ENCODE data around the gene ZNF664.

ZNF664 gene

DNA sequence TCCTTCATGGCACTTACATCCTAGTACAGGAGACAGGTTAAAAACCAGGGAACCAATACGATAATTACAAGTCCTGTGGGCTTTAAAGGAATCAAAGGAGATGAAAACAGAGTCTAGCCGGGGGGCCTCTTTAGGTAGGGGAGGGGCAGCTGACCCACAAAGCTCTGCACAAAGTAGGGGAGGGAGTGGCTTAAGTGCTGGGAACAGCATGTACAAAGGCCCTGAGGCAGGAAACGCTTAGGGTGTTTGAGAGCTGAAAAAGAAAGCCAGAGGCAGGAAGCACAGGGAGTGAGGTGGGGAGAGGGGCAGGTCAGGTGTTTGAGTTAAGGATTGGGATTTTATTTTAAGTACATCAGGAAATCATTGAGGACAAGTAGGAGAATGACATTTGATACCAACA is 37.7 kb downstream of the ZNF664 start:
- DNase-seq (ENCODE audit: low spot score): no peak

DNA sequence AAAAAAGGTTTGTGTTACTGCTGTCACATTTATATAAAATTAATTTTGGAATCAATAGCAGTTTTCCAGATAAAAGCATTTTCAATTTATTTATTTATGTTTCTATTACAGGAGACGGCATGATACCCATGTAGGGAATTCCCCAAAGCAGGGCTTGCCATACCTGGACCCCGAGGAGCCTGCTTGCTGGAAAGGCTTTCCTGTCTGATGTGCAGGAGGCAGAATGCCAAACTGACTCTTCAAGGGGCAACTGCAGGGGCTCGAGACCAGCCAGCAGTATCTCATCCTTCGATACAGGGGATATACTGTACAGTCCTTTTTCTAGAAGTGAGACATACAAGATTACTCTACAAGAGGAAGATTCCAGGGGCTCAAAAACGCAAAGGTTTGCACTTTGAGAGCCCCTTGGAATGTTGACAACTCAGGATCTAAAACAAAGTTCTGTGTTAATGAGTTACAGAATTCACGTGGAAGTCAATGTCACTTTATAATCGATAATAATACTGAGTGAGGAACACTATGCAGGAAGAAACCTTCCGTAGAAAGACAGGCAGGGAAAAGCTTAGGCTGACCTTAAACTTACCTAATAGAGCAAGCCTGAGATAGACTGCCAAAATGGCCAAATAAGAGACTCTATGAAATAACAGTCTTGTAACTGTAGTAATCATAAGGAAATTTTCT is 38.6 kb downstream of the ZNF664 start:
- DNase-seq (ENCODE audit: low spot score): no peak

DNA sequence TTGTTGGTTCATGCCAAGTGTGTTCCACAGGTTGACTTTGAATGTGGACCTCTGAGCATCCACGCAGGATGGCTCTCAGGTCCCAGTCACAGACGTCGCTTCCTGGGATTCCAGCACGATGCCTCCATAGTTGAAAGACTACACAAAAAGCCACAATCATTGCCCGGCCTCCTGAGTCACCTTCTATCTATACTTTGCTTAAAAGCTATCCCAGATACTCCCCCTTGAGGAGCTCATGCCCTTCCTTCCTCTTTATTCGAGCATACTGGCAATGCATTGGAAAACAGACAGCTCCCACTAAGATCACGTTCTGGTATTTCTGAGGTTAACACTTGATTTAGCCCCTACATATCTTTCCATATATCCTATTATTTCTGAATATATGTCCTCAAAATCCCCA is 40.1 kb downstream of the ZNF664 start:
- no peak for DNase-seq (ENCODE audit: low spot score)

DNA sequence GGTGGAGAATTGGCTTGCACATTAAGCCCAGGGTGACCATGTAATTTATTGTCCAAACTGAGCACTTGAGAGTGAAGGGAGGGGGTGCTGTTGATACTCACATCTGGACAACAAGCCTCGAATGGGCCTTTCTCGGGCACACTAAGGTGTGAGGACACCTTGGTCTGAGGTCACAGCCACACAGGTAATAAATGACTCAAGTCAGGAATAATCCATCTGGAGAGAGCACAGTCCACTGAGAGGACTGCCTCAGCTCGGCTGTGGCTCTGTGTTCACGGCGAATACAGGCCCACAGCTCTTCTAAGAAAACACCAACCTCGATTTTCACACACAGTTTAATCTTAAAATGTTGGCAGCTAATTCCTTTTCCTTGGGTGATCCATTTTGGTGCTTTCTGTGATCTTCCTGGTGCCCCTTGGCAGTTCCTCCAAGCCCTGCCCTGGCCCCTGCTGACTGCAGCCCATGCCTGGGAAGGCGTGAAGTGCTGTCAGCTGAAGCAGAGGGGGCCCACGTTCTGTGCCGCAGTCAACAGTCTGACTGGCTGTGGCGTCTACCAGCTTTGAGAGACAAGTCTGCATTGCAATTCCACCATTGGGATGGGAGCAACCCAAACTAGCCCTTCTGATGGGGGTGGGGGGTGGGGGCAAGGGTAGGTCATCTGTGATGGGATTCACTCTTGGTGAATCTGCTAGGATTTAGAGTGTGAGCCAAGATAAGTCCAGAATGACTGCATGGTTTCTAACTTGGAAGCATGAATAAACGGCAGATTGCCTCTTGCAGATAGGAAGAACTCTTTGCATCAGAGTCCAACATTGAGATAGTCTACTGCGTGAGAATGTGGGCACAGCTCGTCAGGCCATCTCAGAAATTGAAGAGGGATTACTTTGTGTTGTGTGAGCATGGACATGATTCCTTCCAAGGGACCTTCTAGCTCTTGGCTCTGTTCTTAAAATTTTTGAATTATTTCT is 42.8 kb downstream of the ZNF664 start:
- no peak for DNase-seq (ENCODE audit: low spot score)

DNA sequence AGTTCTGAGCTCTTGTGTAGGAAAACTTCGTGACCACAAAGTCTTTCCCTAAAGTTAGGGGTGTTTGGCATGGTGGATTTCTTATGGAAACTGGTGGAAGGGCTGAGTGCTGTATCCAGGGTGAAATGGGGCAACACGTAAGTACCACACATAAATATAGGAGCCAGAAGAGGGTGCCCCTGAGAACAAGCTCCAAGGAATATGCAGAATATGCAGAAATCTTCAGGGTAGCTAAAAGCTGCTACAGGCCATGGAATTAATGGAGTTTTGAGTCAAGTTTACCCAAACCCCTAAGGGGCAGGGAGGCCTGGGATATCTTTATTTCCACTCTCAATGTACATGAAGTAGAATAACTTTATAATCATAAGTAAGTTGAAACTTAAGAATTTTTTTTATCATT is 44.0 kb downstream of the ZNF664 start:
- no peak for DNase-seq (ENCODE audit: low spot score)

DNA sequence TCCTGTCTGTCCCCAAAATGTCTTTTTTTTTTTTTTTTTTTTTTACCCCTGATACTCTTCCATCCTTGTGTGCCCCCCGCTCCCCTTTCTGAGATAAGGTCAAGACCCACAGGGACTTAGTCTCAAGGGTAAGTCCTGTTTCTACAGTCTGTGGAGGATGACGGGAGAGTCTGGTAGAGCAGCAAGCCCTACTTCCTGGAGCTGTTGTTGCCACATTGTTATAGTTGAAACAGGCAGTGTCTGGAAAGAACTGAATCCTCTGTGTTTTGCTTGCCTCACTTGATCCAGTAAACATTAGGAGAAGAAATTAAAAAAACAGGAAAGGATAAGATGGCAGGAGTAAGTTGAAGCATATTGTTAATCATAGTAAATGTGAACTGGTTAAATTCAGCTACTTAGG is 45.5 kb downstream of the ZNF664 start:
- DNase-seq (ENCODE audit: low spot score): no peak

DNA sequence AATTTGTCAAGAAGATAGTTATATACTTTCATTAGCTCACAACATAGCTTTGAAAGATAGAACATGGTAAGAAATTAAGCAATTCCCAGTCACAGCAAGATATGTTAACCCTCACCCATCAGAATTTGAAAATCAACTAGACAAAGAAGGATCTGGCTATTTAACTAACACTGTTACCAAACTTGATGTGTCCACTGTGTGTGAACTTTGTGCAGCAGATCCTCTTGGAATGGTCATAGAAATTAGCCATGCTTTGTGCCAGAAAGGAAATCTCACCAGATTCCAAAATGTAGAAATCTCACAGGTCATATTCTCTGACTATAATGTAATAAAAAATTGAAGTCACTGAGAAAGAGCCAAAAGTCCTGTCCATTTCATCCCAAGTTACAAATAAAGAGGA is 46.1 kb downstream of the ZNF664 start:
- DNase-seq (ENCODE audit: low spot score): no peak

DNA sequence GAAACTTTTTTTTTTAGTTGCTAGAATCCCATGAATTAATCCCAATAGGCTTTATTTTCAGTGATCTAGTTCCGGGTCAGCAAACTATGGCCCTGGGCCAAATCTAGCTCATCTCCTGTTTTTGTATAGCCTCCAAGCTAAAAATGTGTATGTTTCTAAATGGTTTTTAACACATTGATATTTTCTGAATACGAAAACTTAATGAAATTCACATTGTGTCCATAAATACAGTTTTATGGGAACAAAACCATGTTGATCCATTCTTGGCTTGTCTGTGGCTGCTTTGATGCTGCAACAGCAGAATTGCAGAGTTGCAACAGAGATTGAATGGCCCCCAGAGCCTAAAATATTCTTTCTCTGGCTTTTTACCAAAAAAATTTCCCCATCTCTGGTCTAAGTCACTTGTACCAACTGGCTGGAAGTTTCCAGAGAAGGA is 47.5 kb downstream of the ZNF664 start:
- no peak for DNase-seq (ENCODE audit: low spot score)

DNA sequence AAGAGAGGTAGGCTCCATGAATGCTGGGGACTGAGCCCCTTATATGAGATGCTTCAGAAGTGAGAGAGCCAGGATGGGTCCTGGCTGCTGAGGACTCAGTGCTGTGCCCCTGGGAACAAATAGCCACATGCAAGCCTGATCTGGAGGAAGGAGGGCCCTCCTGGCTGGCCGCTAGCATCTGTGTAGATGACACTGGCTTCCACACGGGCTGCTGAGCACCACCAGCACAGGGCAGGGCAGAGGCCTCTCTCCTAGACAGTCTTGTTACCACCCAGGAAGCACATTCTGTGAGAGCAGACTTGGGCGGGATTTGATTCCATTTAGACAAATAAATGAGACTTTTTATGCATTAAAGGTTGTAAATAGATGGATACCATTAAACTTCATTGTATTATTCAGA is 48.0 kb downstream of the ZNF664 start:
- DNase-seq (ENCODE audit: low spot score): no peak

DNA sequence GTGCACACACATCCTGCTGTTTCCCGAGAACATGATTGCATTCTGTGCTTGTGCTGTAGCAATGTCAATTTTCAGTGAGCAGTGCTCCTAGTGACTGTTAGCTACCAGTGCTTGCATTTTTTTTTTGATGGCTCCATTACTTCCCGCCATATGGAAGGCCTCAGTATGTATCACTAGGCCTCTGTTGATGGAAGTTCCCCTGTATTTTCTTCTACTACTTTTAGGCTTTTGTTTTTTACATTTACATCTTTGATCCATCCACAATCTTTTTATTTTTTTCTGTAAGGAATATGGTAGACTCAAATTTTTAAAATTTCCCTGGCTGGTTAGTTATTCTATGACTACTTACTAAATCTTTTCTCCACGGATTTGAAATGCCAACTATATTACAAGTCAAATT is 49.1 kb downstream of the ZNF664 start:
- no peak for DNase-seq (ENCODE audit: low spot score)

DNA sequence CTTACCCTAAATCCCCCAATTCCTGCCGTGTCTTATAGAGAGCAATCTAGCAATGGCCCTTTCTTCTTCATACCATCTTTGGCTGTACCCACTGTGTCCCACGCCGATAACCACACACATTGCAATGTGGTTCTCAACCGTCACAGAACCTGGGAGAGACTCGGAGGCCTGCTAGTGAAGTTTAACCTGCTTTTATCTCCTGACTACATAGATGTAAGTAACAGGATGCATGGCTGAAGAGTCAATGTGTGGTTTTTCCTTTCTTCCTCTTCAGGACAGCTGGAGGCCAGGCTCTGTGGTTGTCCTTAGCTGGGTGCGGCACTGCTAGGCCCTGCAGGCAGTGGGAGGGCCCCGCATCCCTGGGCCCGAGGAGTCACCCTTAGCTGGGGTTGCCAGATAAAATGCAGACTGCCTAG is 51.3 kb downstream of the ZNF664 start:
- no peak for DNase-seq (ENCODE audit: low spot score)

DNA sequence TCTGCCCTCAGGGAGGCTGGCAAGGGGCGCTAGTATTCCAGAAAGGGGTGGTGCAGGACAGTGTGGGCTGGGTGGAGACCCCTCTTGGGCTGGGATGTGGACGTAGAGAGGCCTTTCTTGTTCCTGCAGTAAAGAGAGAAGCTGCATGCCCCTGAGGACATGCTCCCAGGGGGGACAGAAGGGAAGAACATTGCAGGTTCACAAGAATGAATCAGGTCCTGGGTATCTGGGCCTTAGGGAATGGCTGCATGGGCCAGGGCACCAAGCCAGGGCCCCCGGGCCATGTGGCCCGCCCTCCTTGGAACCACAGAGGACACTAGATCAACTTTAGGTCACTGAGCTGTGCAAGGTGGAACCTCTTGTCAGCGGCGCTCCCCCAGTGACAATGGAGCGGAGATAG is 51.8 kb downstream of the ZNF664 start:
- DNase-seq (ENCODE audit: low spot score): no peak

DNA sequence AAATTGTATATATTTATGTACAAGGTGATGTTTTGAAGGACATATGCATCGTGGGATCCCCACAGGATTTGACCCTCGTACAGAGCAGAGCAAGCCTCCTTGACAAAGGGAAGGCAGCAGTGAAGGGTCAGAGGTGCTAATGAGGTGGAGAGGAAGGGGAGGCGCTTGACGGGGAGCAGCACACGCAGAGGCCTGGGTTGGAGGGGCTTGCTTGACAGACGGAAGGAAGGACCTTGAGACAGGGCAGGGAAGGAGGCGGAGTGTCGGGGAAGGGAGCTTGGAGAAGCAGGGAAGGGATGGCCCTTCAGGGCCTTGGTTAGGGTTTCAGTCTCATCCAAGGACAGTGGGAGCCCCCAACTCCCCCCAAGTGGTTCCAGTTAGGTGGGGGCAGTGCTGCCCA is 52.6 kb downstream of the ZNF664 start:
- no peak for DNase-seq (ENCODE audit: low spot score)

DNA sequence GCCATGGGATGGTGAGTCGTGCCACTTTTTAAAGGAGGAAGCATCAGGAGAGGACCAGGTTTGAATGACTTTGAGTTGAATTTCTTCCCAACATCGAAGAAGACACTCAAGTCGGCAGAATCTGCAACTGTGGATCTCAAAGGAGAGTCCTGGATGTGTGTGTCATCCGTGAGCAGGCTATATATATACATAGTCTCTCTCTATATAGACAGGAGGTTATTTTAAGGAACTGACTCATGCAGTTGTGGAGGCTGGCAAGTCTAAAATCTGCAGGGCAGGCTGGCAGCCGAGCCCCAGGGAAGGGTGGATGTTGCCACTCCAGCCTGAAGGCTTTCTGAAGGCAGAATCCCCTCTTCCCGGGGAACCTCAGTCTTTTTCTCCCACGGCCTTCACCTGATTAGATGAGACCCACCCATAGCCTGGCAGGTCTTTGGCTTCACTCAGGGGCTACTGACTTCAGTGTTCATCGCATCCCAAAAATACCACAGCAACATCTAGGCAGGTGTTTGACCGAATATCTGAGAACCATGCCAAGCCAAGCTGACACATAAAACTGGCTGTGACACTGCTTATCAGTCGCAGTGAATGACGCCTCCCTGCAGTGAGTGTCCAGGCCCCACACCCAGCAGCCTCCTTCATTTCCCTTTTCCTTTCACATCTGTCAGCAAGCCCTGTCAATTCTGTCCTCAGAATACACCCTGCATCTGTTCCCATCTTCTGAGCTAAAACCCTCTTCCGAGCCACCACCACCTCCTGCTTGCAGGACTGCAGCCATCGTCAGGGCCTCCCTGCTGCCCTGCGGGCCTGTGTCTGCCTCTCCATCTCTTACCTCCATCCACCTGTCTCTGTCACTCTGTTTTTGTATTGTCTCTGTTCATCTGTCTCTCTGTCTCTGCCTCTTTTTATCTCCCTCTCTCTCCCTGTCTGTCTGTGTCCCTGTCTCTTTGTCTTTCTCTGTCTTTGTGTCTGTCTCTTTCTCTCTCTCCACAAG is 54.0 kb downstream of the ZNF664 start:
- no peak for DNase-seq (ENCODE audit: low spot score)

DNA sequence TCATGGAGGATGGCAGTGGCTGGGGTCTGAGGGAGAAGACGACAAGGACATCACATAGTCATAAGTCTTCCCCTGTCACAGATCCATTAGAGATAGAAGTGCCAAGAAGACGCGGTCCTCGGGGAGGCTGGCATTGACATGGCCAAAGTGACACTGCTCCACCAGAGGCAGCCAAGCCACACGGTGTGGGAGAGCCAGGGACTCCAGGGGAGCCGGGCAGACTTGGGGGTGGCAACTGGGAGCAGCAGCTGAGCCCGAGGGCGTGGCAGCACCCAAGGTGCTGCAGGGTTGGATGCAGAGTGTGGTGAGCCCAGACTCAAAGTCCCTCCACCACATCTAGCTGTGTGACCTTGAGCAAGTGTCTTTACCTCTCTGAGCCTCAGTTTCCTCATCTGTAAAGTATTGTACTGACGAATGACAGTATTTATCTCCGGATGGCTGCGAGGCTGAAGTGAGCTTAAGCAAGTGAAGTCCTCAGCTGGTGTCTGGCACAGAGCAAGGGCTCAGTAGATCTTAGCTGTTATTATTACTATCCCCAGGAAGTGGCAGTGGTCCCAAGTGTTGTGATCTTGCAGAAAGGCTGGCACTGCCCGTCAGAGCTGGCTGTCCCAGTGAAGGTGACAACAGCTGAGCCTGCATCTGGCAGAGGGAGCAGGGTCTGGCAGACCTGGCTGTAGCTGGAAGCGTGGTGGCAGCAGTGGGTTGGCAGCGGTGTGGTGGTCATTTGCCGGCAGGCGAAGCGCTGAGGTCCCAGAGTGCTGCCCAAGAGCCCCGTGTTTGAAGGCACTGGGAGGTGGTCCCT is 54.9 kb downstream of the ZNF664 start:
- DNase-seq (ENCODE audit: low spot score): no peak

DNA sequence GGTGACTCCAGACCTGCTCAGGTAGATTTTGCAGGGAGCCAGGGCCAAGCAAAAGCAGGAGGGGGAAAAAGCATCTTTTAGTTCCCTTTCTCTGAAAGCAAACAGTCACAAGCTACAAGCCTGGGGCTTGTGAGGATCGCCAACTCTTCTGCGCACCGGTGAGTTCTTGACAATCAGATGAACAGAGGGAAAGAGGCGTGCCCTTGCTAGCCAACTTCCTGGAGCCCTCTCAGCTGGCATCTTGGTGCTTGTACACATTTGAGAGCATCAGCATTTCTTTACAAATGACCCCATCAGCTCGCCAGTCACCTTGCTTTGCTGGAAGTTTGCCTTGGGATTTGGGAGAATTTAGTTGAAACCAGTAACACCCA is 55.5 kb downstream of the ZNF664 start:
- no peak for DNase-seq (ENCODE audit: low spot score)

DNA sequence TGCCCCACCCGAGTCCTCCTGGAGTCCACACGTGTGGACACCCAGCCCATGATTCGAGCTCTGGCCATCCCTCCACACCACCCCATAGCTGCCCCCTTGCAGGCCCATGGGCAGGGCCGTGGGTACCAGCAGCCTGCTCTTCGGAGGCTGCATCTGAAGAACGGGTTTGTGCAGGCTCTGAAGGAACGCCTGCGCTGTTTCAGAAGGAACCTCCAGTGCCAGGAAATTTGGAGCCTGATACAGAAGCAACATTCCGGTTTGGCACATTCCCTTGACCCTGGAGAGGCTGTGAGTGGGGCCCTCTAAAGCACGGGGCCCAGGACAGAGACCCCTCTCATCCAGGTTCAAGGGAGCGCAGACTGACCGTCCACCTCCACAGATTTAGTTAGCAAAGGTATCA is 57.0 kb downstream of the ZNF664 start:
- DNase-seq (ENCODE audit: low spot score): no peak

DNA sequence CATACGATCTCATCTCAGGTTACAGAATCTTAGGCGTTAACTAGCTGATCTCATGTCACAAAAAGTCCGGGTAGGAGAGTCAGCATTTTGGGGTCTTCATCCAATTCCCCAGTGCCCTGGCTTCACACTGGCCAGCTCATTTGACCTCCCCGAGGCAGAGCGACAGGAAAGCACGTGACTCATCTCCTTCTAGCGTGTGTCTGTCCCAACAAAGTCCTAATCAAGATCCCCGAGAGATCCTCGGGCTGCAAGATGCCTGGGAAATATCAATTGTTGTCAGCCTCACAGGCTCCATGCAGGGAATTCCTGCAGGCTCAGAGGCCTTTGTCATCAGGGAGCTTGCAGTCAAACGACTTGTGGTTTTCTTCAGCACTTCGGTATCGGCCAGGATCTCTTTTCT is 57.5 kb downstream of the ZNF664 start:
- no peak for DNase-seq (ENCODE audit: low spot score)

DNA sequence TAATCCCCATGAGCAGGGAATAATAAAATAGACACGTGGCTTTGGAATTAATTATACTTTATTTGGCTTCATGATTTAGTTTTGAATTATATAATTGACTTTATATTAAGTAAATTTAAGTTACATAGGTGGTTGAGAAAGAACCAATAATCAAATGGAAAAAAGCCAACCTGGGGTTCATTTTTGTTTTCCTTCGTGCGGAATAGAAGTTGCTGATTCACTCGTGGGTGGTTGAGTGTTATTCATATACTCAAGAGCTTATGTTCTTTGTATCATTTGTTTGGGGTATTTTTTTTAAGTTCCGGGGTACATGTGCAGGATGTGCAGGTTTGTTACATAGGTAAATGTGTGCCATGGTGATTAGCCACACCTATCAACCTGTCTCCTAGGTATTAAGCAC is 58.0 kb downstream of the ZNF664 start:
- no peak for DNase-seq (ENCODE audit: low spot score)

DNA sequence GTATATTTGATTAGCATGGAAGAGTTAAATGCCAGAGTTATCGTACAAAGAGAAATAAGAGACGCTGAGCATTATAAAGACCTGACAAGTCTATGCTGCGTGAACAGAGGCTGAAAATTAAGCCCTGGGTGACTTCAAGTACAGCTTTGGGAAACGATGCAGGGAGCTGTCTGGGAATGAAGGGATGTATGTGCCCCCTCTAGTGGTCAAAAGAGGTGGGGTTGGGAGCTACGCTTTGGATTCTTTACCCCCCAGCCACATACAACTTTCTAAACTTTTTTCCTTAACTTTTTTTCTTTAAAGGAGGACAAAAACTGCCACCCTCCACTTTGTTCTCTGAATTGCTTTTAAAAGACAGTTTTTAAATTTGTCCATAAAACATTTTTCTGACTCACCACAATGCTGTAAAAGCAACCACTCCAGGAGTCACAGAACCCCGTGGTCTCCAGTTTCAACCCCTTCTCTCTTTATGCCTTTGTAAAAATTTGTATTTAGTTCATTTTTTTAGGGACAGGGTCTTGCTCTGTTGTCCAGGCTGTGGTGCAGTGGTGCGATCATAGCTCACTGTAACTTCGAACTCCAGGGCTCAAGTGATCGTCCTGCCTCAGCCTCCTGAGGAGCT is 59.4 kb downstream of the ZNF664 start:
- peak; percentile 79 for DNase-seq (ENCODE audit: low spot score)

DNA sequence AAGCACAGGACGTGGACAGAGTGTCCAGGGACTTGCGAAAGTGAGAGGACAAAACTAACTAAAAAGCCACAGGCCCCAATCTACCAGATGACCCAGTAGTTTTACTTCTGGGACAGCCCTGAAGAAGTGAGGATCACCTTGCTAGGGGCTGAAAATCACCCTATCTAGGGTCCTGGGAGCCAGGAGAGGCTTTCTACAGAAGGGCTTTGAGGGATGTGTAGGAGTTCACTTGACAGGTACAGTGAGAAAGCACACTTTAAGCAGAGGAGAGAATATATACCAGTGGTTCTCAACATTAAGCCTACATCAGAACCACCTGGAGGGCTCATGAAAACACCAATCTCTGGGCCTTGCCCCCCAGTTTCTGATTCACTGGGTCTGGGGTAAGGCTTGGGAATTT is 60.8 kb downstream of the ZNF664 start:
- no peak for DNase-seq (ENCODE audit: low spot score)

All from Ammon's horn (tissue), 1 donor.